ENCODE results near the gene FLNA.
"Not testable (repeated sequence)": the region's sequence is repeated elsewhere in the genome, so short reads cannot be mapped to it uniquely, and the experiment has no call there.

The FLNA gene

DNA sequence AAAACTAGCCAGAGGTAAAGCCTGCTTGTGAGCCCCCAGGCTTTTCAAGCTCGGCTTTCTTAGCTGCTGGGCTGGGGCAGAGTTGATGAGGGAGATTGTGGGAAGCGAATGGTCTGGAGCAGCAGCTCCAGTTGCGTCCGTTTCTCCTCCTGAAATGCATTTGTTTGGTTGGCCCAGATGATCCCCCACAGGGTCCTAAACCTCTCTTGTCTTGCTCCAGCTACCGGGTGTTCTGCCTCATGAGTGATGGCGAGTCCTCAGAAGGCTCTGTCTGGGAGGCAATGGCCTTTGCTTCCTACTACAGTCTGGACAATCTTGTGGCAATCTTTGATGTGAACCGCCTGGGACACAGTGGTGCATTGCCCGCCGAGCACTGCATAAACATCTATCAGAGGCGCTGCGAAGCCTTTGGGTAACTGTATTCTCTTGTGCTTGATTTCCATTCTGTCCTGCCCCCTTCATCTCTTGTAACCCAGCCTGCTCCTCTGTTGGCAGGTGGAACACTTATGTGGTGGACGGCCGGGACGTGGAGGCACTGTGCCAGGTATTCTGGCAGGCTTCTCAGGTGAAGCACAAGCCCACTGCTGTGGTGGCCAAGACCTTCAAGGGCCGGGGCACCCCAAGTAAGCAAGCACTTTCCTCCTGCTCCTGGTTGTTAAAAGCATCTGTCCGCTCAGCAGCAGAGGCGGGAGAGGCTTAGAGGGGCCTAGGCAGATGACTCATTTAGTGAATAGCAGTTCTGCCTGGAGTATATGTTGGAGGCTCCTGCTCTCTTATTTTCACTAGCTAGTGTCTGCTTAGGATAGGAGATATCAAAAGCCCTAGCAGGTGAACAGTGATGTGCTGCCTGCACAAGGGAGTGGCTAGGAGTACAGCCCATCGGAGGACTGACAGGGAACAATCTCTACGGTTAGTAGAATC is 63.6 kb downstream of the FLNA start:
- no peak overlapping the region for H3K4me3 ChIP-seq (ENCODE audit: low read depth, low read length)

DNA sequence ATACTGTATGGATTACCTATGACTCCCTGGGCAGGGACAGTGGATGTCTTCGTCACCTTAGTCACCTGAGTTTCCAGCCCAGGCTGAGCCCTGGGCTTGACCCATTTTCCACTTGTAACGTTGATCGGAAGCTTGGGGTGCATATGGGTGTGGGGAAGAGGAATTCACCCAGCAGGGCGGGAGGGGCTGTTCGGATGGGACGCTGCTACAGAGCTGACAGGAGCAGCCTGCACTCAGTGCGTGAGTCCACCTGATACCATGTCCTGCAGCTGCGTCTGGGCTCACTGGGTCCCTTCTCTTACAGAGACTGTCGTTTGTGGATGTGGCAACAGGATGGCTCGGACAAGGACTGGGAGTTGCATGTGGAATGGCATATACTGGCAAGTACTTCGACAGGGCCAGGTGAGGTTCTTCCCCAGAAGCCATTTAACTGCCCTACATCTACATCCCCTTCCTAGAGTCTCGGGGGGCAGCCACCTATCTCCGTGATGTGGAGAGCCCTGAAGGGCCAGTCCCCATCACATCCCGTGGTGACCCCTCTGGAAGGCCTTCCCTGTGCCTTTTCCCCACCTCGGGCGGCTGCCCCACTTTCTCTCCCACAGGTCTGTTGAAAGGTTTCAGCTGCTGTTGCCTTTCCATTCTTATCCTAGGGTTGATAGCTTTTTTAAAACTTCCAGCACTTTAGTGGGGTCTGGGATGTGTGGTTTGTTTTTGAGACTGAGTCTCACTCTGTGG is 65.2 kb downstream of the FLNA start:
- H3K4me3 ChIP-seq (ENCODE audit: low read depth, low read length) = no peak overlapping the region

DNA sequence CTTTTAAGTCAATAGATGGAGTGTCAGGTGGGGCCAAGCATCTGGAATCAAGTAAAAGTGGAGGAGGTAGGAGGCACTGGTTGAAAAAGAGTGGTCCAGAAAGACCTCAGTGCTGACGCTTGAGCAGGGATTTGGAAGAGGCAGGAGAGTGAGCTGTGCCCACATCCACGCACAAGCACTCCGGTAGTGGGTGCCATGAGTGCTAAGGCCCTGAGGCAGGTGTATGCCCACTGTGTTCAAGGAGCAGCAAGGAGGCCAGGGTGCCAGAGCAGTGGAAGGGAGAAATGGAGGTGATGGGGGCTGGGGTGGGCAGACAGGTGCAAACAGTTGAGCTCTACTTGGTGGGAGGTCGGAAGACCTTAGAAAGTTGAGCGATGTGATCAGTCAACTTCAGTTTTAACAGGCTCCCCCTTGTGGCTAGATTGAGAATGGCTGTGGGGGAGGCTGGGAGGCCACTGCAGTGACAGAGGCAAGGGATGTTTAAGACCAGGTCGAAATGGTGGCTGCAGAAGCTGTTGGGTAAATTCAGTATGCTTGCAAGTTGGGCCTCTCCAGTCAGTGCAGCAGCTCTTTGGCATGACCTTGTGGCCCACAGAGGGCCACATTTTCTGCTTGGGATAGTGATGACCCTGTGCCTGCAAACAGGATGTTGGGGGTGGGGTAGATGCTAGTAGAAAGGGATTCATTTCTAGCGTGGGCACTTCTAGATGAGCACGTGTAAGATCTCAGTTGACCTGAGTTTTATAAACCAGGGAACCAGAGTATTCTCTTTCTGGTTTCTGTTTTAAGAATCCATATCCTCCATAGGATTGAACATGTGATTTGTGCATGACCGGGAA is 66.1 kb downstream of the FLNA start:
- H3K4me3 ChIP-seq (ENCODE audit: low read depth, low read length) = no peak overlapping the region

DNA sequence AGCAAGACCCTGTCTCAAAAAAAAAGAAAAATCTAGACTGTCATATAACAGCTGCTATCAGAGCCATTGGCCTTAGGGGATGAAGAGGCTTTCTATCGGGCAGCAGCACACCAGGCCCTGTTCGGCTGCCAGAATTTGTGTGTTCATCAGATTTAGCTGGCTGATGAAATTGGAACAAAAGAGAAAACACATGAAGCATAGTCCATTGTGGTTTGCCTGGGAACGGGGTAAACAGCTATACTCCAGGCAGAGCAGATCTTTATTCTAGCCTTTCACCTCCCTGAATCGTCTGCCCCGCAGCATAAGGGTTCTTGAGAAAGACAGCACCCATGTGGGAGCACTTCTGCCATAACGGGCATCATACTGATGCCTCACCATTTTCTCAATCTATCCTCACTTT is 67.2 kb downstream of the FLNA start:
- H3K4me3 ChIP-seq (ENCODE audit: low read depth, low read length) = no peak overlapping the region

DNA sequence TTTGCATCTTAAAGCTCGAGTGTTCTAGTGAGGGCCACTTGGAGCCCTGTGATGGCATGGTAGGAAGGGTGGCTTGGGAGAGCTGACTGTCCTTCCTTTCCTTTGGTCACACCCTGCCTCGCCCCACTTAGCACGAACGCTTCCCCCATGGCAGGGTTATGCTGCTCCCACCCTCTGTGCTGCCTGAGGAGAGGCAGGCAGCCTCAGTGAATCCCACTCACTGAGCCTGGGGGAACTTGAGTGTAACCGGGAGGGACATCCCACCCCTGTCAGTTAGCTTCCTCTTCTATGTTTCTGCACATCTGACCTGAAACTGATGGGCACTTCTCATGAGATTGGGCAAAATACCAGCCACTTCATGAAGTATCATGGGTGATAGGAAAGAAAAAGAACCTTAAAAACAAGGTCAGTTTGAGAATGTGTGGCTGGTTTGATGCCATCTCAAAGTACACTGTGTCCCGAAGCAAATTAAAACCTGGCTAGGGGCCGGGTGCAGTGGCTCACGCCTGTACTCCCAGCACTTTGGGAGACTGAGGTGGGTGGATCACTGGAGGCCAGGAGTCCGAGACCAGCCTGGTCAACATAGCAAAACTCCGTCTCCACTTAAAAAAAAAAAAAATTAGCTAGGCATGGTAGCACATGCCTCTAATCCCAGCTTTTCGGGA is 68.8 kb downstream of the FLNA start:
- no peak overlapping the region for H3K4me3 ChIP-seq (ENCODE audit: low read depth, low read length)

DNA sequence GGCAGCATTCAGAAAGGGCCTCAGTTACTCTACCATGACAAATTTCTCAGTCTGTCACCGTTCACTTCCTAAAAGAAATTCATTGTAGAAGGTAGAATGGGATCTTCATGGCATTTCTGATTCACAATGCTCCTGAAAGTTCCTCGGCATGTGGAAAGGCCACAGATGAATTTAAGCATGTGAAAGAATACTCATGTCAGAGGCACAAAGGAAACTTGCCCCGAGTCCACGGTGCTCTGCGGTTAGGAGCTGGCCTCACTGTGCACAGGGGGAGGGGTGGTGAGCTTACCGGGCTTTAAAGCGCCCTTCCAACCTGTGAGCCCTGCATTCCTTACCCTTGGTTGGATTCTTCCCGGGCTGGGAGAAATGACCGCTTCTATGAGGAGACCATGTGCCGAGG is 69.6 kb downstream of the FLNA start:
- H3K4me3 ChIP-seq (ENCODE audit: low read depth, low read length) = no peak overlapping the region

DNA sequence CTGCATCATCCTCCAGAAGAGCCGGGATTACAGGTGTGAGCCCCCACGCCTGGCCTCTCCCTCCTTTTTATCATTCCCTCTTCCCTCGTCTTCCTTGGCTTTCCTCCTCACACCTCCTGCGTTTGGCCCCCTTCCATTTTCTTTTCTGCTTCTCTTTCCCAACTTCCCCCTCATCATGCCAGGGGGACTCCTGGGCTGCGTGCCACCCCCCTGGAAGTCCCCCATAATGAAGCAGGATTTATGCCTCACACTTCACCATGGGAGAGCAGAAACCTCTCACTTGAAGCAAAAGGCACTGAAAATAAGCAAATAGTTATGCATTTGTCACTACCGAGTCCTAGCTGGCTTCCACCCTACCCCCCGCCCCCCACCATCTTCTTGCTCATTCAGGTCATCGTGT is 71.0 kb downstream of the FLNA start:
- no peak overlapping the region for H3K4me3 ChIP-seq (ENCODE audit: low read depth, low read length)

DNA sequence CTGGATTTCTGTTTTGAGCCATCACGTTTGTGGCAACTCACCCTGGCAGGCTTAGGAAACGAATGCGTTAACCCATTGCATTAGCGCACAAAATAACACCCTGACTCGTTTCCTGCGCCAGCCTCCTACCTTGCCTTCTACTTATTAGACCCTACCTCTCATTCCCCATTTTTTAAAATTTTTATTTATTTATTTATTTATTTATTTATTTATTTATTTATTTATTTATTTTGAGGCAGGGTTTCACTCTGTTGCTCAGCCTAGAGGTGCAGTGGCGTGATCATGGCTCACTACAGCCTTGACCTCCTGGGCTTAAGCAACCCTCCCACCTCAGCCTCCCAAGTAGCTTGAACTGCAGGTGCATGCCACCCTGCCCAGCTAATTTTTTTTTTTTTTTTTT is 71.4 kb downstream of the FLNA start:
- H3K4me3 ChIP-seq (ENCODE audit: low read depth, low read length) = not testable (repeated sequence)

DNA sequence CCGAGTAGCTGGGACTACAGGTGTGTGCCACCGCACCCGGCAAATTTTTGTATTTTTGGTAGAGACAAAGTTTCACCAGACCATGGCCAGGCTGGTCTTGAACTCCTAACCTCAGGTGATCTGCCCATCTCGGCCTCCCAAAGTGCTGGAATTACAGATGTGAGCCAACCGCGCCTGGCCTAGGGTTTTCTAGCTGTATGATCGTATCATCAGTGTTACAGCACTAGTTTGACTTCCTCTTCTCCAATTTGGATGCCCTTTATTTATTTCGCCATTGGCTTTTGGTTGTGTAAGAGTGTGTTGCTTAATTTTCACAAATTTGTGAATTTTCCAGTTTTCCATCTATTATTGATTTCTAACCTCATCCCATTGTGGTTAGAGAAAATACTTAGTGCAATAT is 73.6 kb downstream of the FLNA start:
- no peak overlapping the region for H3K4me3 ChIP-seq (ENCODE audit: low read depth, low read length)
